Midbrain (tissue), 1 donor: ENCODE measurements around the gene HMGA1.
A peak's percentile ranks its signal among the peaks of the same experiment; 100 is the strongest.

Source experiments
- DNase-seq: peaks from one replicate; lab custom pipeline; 2025; lab: John Stamatoyannopoulos, UW

HMGA1 gene, protein sequence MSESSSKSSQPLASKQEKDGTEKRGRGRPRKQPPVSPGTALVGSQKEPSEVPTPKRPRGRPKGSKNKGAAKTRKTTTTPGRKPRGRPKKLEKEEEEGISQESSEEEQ

GRCh38 chr6:34236443-34237315 is at the start of gene HMGA1:
Gene HMGA1, plus strand, starts transcription at chr6:34236873. Its CDS starts 3,908 bp downstream, at chr6:34240781.
- peak; percentile 85 for DNase-seq

GRCh38 chr6:34189806-34190503 is 46.7 kb upstream of the HMGA1 start:
- DNase-seq = no peak

- no peak for DNase-seq
These were observed 46.1 kb upstream of the HMGA1 start for GRCh38 chr6:34190504-34191122.

- no peak for DNase-seq
These were observed 41.9 kb upstream of the HMGA1 start for GRCh38 chr6:34194772-34195171.

DNA sequence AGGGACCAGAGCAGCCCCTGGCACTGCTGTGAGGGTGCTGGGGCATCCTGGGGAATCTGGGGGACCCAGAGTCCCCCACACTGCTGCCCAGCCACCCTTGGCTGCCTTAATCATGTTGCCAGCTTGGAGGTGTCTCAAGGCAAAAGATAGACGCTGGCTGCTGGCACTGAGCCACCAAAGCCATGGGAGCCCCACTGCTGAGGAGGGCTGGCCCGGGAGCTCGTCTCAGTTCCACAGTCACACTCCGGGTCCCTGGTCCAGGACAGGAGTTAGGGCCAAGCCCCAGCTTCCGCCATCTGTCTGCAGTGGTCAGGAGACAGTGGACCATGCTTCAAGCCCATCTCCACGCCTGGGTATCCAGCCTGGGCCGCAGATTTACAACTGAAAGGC is 41.0 kb upstream of the HMGA1 start:
- DNase-seq = no peak

DNA sequence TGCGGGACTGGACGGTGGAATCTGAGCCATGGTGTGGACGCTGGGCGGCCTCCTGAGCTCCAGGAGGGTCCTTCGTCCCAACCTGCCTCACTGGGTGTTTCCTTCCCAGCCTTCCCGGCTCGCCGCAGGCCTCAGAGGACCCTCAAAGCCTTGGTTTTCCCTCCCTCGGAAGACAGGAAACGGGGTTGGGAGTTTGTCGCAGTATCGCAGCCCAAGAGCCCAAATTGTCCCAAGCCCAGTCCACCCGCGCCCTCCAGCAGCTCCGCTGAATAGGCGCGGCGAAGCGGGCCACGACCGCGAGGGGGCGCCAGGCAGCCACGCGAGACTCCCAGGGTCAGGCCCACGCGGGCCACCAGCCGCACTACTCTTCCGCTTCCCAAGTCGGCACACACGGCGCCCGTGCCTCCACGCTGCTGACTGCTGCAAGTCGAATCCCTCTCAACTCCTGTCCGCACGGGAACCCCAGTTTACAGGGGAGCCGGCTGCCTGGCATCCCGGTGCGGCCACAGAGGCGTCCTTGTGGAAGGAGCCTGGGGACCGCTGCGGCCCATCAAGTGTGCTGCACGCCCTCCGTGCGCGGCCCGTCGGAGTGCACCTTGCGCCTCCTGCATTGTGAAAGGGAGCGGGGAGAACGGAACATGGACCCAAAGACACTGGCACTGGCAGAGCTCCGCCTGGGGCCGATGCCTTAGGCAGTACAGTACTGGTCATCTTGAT is 40.4 kb upstream of the HMGA1 start:
- peak; percentile 87 for DNase-seq

- no peak for DNase-seq
These were observed 39.9 kb upstream of the HMGA1 start for GRCh38 chr6:34196833-34197195.

GRCh38 chr6:34200340-34200971 is 36.2 kb upstream of the HMGA1 start:
- DNase-seq = no peak

DNA sequence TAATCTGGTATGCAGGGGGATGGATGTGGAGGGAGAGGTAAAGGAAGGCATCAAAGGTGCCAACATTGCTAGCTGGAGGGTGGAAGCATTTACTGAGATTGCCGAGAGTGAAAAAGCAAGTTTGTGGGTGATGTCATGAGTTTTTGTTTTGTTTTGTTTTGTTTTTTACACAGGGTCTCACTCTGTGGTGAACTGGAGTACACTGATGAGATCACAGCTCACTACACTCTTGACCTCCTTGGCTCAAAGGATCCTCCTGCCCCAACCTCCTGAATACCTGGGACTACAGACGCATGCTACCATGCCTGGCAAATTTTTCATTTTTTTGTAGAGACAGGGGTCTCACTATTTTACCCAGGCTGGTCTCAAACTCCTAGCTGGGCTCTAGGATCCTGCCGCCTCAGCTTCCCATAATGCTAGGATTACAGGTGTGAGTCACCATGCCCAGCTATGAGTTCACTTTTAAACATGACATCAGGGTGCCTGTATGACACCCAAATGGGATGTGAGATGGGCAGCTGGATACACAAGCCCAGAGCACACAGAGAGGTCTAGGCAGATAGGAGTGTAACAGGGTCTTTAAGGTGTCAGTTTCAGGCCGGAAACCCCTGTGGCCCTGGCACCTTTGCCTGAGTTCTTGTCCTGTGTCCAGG is 35.1 kb upstream of the HMGA1 start:
- DNase-seq = no peak

- no peak for DNase-seq
These were observed 34.1 kb upstream of the HMGA1 start for GRCh38 chr6:34202329-34203201.

DNA sequence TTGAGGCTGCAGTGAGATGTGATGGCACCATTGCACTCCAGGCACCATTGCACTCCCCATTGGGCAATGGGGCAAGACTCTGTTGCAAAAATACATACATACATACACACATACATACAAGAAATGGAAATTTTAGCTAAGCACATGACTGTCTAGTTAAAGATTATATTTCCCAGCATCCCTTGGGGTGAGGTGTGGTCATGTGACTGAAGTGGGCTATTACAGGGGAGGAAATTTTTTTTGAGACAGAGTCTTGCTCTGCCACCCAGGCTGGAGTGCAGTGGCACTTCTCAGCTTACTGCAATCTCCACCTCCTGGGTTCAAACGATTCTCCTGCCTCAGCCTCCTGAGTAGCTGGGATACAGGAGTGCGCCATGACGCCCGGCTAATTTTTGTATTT is 32.0 kb upstream of the HMGA1 start:
- no peak for DNase-seq

- no peak for DNase-seq
These were observed 31.2 kb upstream of the HMGA1 start for GRCh38 chr6:34205466-34205865.

DNA sequence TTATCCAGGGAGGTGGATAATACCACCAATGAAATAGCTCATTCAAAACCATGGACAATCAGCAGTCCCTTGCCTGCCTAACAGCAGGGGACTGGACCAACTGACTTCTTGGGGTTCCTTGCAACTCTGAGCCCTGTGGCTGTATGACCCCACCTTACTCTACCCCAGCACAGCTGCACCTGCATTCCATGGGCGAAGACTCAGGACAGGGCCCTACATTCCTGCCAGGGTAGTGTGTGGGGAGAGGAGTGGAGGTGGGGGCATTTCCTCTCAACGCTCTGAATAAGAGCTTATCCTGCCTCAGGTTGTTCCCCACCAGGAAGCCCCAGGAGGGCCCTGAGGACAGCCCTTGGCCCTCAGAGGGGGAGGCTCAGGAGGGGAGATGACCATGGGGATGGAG is 30.8 kb upstream of the HMGA1 start:
- no peak for DNase-seq

DNA sequence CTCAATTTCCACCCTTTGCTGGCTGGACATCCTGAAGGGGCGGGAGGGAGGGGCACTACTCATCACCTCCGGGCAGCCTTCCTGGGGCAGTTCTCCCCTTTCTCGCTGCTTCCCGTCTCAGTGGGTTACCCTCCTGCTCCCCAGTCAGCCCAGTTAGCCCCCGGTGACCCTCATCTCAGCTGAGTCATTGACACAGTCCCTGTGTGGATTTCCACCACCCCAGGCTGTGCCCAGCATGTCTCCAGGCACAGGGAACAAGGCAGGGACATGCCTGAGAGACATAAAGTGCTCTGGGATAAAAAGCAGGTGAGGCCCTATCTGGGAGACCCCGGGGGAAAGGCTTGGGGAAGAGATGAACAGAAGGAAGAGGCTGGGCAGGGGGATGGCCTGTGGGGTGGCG is 29.9 kb upstream of the HMGA1 start:
- no peak for DNase-seq

DNA sequence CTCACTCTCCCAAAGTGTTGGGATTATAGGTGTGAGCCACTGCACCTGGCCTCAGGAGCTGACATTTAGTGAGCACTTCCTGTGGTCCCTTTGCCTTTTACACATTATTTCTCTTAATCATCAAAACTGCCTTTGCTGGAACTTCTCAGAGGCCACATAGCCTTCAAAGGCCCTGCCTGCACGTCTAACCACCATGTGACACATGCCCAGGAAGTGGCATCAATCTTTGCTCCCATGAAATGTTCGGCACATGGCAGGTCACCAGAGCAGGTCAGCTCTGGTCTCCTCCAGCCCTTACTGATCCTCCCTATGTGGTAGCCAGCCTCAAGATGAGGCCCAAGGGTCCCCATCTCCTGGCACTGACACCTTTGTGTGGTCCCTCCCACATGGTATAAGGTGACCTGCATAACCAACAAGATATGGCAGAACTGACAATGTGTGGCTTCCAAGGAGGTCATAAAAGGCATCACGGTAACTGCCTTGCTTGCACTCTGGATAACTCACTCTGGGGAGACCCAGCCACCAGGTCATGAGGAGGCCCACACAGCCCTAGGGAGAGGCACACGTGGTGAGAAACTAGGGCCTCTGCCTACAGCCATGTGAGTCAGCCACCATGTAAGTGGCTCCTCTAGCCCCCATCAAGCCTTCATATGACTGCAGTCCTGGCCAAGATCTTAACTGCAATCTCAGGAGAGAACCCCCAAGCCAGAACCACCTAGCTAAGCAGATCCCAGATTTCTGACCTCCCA is 28.8 kb upstream of the HMGA1 start:
- DNase-seq = no peak

- no peak for DNase-seq
These were observed 22.9 kb upstream of the HMGA1 start for GRCh38 chr6:34213772-34214171.

DNA sequence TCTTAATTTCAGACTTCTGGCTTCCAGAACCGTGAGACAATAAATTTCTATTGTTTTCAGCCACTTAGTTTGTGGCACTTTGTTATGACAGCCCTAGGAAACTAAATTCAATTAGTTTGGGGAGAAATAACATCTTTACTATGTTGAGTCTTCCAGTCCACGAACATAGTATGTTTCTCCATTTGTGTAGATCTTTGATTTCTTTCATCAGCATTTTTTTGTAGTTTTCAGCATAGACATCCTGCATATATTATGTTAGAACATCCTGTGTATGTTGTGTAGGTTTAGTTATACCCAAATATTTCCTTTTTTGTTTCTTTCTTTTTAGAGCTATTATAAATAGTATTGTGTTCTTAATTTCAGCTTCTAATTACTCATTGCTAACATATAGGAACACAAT is 18.0 kb upstream of the HMGA1 start:
- DNase-seq = no peak

DNA sequence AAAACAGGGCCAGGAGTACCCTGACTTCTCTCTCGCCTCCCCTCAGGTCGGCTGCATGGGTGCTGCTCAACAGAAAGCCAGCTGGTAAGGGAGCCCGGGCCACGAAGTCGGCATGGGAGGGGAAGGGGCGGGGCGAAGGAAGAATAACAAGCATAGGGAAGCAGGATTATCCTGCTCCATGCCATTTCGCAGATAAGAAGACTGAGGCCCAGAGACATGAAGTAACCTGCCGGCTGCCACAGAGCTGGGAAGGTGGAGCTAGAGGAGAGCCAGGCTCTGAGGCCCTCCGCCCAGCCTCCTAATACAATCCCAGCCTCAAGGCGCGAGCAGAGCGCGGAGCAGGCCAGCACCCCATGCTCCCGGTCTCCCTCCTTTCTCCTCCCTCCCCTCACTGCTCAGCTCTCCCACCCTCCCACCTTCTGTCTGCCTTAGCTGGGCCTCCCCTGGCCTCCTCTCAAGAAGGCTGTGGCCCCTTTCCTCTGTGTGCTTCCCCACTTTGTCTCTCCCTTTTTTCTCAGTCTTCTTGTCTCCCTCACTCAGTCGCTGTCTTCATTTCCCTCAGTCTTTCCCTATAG is 13.2 kb upstream of the HMGA1 start:
- no peak for DNase-seq
